Measurements from ENCODE around the gene AFAP1. TPM values are rescaled to one million over a fixed set of nuclear protein-coding genes. Genes with fewer than 3 reads are reported as not detected.

The AFAP1 gene
- total RNA-seq, 1 donor from 2014 or later, result 6.8 TPM

DNA sequence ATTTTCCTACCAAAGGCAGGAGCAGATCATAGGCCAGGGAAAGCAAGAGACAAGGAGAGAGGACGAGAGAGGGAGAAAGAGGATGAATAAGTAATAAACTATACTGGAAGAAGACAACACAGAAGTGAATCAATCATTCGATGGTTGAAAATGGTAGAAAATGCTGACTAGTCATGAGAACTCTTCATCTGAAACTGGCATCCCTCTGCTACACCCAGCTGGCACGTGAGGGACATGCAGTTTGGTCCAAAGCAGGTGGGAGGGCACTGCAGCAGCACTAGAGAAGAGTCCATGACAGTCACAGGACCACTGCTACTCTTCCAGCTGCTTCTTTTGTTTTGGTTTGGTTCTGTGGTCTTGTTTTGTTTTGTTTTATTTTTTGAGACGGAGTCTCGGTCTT lies 74.1 kb downstream of the AFAP1 start:
- TF ChIP-seq, protein P1, sequence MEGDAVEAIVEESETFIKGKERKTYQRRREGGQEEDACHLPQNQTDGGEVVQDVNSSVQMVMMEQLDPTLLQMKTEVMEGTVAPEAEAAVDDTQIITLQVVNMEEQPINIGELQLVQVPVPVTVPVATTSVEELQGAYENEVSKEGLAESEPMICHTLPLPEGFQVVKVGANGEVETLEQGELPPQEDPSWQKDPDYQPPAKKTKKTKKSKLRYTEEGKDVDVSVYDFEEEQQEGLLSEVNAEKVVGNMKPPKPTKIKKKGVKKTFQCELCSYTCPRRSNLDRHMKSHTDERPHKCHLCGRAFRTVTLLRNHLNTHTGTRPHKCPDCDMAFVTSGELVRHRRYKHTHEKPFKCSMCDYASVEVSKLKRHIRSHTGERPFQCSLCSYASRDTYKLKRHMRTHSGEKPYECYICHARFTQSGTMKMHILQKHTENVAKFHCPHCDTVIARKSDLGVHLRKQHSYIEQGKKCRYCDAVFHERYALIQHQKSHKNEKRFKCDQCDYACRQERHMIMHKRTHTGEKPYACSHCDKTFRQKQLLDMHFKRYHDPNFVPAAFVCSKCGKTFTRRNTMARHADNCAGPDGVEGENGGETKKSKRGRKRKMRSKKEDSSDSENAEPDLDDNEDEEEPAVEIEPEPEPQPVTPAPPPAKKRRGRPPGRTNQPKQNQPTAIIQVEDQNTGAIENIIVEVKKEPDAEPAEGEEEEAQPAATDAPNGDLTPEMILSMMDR (IDR thresholded peaks at IDR 0.05; ENCODE audit: insufficient read depth, low read length, severe bottlenecking), result no peak
- no peak overlapping the region for H3K4me3 ChIP-seq (ENCODE audit: low read depth, low read length)
- H3K36me3 ChIP-seq (ENCODE audit: control insufficient read depth, insufficient read depth, low read length), result peaks cover 1% of the 10 kb centered on the region
- H3K27me3 ChIP-seq (ENCODE audit: control insufficient read depth, insufficient read depth, low read length), result no peaks in the 10 kb centered on the region
- no peak for DNase-seq (ENCODE audit: low read depth)
- no peak for FAIRE-seq

DNA sequence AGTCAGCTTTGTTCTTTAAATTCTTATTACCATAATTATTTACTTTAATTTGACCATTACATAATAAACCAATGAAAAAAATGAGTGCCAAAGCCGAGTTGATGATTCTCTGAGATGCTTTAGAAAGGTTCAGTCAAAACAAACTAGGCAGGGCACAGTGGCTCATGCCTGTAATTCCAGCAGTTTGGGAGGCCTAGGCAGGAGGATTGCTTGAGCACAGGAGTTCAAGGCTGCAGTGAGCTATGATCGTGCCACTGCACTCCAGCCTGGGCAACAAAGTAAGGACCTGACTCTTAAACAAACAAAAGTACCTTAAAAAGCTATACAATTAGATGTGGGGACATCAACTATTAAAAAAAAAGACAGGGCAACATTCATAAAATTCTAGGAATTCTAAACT lies 75.0 kb downstream of the AFAP1 start:
- FAIRE-seq (no peak), DNase-seq (ENCODE audit: low read depth) (no peak)
- peaks cover 1% of the 10 kb centered on the region for H3K36me3 ChIP-seq (ENCODE audit: control insufficient read depth, insufficient read depth, low read length)
- TF ChIP-seq, protein P1 (IDR thresholded peaks at IDR 0.05; ENCODE audit: insufficient read depth, low read length, severe bottlenecking), result no peak
- no peaks in the 10 kb centered on the region for H3K27me3 ChIP-seq (ENCODE audit: control insufficient read depth, insufficient read depth, low read length)
- no peak overlapping the region for H3K4me3 ChIP-seq (ENCODE audit: low read depth, low read length)

DNA sequence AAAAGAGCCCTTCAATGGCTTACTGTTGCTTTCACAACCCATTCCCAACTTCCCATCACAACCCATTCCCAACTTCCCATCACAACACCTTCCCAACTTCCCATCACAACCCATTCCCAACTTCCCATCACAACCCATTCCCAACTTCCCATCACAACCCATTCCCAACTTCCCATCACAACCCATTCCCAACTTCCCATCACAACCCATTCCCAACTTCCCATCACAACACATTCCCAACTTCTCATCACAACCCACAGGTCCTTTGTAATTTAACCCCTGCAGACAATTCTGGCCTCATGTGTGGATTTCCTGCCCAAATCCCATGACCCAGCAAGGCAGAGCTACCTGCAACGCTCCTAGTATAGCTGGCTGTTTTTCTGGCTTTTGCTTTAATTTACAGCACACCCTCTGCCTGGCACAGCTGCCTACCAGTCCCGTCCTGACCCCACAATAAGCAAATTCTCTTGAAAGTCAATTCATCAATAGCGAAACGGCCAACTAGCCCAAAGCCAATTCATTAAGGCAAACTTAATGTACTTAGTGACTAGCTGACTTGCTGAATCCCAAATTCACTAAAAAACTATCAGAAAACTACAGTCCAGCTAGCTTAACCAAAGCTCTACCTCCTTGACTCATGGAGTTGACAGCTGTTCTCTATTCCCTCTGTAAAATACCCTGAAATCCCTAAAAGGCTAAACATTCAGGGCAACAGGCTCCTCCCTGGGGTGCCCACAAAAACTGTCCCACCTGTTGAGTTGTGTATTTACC lies 75.6 kb downstream of the AFAP1 start:
- H3K36me3 ChIP-seq (ENCODE audit: control insufficient read depth, insufficient read depth, low read length), result peaks cover 1% of the 10 kb centered on the region
- no peak overlapping the region for H3K4me3 ChIP-seq (ENCODE audit: low read depth, low read length)
- DNase-seq (ENCODE audit: low read depth) (peak; percentile 32), FAIRE-seq (peak; percentile 100)
- no peaks in the 10 kb centered on the region for H3K27me3 ChIP-seq (ENCODE audit: control insufficient read depth, insufficient read depth, low read length)
- TF ChIP-seq, protein P1 (IDR thresholded peaks at IDR 0.05; ENCODE audit: insufficient read depth, low read length, severe bottlenecking), result no peak

DNA sequence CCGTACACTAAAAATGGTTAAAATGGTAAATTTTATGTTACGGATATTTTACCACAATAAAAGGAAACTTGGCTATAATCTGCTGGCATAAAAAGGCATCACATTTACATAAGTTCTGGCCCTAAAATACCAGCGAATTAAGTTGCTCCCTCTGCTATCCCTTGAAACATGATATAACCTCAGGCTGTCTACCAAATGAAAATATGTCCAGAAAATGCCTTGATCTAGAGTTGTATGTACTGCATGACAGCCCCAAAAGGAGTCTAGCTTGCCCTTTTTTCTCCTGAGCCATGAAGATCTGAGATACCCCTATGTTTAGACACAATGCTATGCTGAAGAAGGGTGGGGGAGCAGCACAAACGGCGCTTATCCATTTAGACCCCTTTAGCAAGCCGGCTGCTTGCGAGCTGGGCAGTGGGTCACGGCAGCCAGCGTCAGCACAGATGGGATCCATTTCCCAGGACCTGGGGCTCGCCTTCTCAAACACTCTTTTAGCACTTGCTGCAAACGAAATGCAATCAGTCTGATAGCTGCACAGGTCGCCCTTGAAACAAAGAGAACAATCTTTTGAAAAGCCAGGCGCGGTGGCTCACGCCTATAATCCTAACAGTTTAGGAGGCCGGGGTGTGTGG lies 77.0 kb downstream of the AFAP1 start:
- H3K36me3 ChIP-seq (ENCODE audit: control insufficient read depth, insufficient read depth, low read length), result peaks cover 1% of the 10 kb centered on the region
- no peak overlapping the region for H3K4me3 ChIP-seq (ENCODE audit: low read depth, low read length)
- DNase-seq (ENCODE audit: low read depth), result no peak
- no peak for FAIRE-seq
- no peaks in the 10 kb centered on the region for H3K27me3 ChIP-seq (ENCODE audit: control insufficient read depth, insufficient read depth, low read length)
- TF ChIP-seq, protein P1 (IDR thresholded peaks at IDR 0.05; ENCODE audit: insufficient read depth, low read length, severe bottlenecking), result no peak

DNA sequence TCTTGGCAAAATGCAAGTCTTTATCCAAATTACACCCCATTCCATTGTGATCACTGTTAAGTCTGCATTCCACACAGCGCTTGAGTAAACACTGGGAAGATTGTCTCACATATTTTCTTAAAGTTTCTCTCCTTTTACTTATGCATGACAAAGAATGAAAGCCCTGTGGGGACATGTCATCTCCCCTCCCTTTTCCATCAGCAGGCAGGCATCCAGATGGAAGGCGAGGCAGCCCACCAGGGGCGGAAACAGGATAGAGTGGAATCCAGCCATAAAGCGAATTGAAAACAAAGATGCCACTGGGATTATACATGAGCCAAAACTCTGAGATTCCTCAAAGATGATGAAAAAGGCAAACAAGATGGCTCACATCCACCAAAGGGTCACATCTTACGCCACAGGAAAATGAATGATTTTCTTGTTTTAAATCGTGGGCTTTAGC lies 78.2 kb downstream of the AFAP1 start:
- peak; percentile 88 for DNase-seq (ENCODE audit: low read depth)

More for the DNA sequence above, 78.2 kb downstream of the AFAP1 start:
- TF ChIP-seq, protein P1 (IDR thresholded peaks at IDR 0.05; ENCODE audit: insufficient read depth, low read length, severe bottlenecking), result no peak
- Histone ChIP-seq H3K4me3 (ENCODE audit: low read depth, low read length) (no peak overlapping the region), H3K36me3 (ENCODE audit: control insufficient read depth, insufficient read depth, low read length) (peaks cover 1% of the 10 kb centered on the region), H3K27me3 (ENCODE audit: control insufficient read depth, insufficient read depth, low read length) (no peaks in the 10 kb centered on the region)
- FAIRE-seq, result no peak

Measured in bronchial epithelial cell (primary cell).